T follicular helper cell (primary cell): Measurements from ENCODE around the gene CDH4.
"Not testable (repeated sequence)": the region's sequence is repeated elsewhere in the genome, so short reads cannot be mapped to it uniquely, and the experiment has no call there.

Experiments used
- DNase-seq: peaks from one replicate; pipeline ENCODE4 v3.0.0-alpha.2; 2020; ENCODE audit warnings: low read depth

CDH4 gene

DNA sequence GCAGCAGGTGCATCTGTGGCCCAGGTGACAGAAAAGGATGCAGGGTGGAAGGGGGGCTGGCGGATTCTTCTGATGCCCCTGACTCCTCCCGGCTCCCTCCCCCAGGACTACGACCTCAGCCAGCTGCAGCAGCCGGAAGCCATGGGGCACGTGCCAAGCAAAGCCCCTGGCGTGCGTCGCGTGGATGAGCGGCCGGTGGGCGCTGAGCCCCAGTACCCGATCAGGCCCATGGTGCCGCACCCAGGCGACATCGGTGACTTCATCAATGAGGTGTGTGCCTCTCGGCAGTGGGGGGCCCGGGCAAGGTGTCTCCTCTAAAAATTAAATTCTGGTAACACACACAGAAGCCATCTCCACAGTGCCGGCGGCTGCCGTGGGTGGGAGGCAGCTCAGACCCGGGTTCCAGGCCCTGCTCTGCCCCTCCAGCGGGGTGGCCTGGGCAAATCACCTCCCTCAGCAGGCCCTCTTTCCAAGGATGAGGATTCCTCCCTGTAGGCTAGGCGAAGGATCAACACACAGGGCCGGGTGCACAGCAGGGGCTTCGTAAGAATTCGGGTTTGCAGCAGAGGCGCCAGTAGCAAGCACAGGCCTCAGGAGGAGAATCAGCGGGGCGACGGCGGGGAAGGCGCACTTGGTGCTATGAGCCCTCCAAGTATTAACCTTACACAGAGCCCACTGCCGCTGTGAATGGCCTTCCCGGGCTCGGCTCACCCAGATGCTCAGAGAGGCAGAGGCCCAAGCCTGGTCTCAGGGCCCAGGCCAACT is 682.1 kb downstream of the CDH4 start:
- no peak for DNase-seq

DNA sequence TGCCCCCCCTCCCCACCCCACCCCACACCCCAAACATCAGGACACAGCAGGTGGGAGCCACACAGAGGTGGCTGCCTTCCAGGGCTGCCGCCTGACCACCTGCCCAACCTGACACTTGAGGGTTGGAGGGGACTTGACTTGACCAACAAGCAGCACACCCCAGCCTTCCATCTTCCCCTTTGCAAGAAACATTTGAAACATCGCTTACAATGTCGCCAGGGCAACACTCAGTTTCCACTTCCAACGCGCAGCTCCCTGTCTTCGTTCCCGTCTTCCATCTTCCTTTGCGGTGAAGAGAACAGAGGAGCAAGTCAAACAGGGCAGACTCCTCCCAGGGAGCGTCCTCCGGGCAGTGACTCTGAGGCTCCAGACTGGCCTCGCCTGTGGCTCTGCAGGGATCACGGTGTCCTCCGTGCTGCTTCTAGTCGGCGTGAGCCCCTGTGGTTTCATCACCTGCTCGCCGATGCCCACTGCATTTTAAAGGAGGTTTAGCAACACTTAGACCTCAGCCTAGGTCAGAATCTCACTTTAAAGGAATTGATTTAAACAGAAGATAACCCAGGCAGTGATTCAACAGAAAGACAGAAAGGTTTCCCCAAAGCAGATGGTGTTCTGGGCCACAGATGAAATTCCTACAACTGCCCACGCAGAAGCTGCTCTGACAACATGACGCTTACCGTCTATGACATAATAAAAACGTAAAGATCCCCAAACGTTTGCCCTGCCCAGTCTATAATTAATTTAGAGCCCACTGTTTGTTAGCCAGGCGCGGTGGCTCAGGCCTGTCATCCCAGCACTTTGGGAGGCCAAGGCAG is 682.9 kb downstream of the CDH4 start:
- no peak for DNase-seq

DNA sequence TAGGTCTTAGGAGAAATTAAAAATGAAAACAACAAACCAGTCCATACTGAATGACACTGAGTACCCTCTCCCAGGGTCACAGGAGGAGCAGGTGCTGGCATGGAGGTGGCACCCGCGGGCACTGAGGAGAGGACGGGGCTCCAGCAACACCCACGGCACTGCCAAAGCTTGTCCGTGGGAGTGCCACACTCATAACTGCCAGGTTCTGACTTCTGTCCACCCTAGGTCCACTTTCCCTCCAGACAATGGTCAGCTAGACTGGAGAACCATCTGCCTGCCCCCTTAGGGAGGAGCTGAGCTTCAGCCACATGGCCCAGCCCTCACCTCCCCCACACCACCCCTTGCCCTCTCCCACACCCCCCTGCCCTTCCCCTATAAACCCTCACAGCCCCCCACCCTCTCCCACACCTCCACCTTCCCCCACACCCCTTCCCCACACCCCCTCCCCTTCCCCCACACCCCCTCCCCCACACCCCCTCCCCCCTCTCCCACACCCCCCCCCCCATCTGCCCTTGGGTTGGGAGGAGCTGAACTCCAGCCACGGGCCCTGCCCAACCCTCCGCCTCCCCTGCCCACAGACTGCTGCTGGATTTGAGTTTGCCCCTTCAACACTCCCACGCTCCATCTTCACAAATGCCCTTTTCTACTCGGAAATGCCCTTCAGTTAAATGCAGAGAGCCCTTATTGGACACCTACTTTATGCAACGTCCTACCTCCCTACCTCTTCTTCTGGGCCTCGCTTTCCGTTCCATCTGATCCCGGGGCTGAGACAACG is 684.1 kb downstream of the CDH4 start:
- DNase-seq: no peak

DNA sequence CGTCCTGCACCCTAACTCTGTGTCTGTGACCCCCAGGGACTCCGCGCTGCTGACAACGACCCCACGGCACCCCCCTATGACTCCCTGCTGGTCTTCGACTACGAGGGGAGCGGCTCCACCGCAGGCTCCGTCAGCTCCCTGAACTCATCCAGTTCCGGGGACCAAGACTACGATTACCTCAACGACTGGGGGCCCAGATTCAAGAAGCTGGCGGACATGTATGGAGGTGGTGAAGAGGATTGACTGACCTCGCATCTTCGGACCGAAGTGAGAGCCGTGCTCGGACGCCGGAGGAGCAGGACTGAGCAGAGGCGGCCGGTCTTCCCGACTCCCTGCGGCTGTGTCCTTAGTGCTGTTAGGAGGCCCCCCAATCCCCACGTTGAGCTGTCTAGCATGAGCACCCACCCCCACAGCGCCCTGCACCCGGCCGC is 684.7 kb downstream of the CDH4 start:
- DNase-seq: no peak

DNA sequence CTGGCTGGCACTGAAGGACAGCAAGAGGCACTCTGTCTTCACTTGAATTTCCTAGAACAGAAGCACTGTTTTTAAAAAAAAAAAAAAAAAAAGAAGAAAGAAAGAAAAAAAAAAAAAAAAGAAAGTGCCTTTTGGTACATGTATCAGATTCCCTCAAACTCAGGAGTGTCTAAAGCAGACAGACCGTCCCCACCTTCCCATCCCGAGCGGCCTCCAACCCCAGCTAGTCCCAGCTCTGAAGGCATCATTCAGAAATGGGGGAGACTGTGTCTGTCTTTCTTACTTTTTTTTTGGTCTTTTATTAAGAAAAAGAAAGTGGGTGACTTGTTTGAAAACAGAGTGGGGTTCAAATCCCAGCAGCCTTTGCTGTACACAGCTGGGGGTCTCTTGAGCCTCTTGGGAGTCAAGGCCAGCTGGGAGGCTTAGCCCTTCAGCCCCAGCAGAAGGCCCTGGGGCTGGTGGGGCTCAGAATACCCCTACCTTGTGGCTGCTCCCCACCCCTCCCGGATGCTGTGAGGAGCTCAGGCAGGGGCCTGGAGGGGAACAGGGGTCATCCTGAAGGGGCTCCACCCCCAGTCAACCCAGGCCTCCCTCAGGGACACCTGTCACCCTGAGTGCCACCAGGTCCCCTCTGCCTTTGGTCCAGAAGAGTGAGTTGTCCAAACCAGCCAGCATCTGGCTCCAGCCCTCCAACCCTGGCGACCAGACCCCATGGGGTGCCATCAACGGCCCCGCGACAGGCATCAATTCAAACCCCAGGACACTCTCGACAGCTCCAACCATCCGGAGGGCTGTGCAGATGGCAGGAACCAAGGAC is 685.3 kb downstream of the CDH4 start:
- DNase-seq: no peak

DNA sequence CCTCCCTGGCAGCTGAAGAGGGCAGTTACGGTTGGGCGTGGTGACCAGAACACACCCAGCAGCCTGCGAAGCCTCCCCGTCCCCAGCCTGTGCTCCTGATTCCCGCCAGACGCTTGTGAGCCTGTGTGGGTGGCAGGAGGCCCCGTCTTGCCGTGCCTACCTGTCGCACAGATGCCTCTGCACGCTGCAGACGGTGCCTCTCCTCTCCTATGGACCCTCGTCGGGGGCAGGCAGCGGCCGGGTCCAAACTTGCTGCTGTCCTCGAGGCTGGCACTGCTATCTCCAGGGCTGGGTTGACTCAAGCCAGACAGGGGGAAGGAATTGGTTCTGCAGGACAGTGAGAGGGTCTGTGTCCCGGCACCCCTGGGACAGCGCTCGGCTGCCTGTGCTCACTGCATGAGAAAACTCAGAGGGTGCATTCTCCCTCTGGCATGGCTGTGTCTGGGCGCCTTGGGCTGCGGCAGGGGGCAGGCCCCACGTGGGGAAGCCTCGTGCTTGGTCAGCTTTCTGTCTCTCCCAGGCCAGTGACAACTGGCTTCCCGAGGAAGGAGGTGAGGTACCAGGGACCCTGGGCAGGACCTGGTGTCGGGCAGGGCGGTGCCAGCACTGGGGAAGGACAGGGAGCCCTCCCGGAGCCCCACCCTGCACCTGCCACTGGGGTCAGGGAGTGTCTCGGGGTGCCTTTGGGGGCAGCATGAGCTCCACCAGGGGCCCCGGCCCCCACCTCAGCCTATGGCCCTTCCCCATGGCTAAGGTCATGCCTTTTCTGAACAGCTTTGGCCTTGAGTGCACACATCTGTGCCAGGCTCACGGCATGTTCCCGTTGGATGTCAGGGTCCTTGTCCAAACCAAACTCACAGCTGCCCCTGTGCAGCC is 686.1 kb downstream of the CDH4 start:
- DNase-seq: no peak

DNA sequence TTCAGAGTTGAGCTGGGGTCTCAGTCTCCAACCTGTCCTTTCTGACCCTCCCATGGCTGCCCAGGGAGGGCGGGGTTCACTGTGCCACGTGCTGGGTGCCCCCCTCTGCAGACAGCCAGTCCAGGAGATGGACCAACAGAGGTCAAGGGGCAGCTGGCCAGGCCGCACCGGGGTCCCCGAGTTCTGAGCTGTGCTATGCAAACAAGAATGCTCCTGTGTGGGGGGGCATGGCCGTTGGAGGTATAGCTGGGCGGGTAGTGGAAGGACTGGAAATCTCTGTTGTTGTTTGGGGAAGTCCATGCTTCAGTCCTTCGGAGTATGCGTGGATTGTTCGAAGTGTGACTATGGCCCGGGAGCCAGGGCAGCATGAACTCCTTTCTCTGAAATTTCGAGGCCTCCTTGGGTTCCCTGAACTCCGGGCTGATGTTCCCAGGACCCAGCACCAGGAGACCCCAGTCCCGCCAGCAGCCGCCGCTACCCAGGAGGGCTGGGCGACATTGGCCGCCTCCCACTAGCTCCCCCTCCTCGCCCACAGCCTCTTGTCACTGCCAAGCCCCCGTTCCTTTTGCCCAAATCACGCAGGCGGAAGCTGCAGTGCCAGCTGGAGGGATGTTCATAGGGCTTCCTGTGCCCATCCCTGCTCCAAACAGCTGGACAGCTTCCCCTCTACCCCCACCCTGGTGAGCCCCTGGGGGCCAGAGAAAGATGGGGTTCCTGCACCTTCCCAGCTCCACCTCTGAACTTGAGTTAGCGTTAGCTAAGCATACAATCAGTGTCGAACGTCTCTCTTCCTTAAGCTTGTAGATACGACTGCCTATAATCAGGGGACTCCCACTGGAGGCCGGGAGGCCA is 687.0 kb downstream of the CDH4 start:
- no peak for DNase-seq

DNA sequence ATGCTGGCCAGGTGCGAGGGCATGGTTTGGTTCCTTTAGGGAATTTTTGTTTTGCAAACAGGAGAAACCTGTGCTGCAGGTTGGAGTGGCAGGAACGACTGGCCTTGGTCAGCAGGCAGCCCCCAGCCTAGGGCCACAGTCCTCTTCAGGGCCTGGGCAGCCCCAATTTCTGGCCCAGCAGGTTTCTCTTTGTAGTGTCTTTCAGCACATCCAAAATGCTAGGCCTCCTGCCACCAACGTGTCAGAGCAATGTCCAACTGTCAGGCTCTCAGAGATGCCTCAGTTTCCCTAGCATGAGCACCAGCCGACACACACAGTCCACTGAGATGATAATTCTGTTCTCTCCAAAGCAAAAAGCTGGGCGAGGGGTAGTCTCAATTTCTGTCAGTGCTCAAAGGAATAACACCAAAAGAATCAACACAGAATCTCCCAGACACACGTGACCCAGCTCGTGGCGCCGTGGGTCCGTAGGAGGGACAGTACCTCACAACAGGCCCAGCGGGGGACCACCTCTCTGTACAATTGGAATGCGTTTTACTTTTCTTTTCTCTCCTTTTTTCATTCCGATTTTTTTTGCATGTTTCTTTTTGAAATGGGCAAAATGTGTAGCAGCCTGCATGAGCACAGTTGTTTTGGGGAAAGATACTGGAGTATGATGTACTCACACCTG is 687.8 kb downstream of the CDH4 start:
- no peak for DNase-seq

DNA sequence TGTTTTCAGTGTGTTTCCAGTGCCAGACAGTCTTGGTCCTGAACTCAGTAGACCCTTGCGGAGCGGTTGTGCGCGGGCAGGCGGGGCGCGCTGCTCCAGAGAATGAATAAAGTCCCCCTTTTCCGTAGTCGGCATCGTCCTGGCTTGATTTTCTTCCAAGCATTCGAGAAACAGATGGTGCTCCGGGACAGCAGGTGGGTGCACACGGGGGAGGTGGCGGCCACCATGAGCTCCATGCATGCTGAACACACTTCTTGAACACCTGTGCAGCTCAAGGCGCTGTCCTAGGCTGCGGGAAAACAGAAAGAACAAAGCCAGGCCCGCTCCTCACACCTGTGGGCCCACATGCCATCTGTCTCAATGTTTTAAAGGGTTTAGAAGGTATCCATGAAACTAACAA is 688.4 kb downstream of the CDH4 start:
- DNase-seq: no peak

DNA sequence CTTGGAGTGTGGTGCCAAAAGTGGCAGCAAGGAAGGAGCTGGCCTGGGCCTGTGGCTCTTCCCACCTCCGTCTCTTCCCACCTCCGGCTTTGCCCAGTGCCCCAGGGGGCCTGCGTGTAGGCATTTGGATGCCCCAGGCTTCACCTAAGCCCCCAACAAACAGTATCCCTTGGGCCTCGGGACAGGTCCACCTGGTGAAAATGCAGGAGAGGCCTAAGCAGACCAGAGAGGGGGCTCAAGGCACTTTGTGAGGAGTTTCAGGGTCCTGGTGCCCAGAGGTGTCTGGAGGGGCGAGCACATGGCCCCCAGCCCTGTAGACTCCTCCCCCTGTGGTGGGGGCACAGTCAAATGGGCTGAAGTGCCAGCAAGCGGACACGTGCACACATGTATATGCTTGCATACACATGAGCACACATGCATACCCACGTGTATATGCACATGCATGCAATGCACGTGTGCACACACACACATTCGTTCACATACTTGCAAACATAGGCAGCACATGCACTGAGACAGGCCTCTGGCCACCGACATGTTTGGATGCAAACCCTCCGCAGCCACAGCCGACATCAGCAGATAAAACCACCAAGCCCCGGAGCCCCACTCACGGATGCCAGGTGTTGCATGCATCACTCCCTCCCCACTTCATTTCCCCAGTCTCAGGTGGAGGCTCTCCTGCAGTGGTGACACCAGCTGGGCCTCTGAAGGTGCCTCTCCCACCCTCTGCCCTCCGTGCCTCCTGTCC is 689.1 kb downstream of the CDH4 start:
- no peak for DNase-seq

DNA sequence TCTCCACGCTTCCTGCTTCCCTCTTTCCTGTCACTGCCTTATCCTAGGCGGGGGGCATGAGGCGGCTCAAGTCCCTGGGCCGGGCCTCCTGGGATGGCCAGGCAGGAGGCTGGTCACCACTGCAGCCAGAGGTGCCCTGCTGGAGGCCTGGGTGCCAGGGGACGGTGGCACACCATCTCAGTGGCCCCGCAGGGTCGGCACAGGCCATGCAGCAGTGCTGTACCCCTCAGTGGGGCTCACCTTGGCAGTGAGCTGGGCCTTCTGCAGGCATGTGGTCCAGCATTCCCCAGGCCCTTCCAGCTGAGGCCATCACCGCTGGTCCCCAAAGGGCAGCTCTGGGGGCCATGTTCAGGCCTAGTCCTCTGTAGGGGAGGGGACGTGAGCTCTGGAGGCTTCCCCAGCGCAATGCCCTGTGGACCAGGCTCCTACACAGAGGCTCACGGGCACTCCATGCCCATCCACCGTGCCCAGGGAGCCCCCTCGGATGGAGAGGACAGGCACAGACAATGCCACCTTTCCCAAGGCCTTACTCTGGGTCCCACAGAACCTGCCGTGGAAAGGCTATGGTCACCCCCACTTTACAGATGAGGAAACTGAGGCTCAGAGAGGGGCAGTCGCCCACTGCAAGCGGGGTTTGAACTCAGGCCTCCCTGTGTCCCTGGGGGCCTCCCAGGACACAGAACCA is 689.8 kb downstream of the CDH4 start:
- no peak for DNase-seq

DNA sequence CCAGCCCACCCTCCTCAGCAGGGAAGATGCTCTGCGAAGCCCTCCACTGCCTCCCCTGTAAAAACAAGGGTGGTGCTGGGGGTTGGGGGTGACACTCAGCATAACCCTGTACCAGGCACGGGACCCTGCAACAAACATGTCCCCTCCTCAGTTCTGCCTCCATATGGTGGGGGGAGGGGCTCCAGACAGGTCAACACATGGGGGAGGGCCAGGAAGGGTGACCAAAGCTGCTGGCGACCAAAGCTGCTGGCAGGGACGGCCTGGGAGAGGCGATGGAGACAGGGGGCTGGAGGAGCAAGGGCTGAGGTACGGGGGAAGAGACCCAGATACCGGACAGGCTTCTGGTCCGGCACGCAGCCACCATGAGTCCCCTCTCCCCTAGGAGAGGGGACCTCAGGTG is 690.5 kb downstream of the CDH4 start:
- no peak for DNase-seq

DNA sequence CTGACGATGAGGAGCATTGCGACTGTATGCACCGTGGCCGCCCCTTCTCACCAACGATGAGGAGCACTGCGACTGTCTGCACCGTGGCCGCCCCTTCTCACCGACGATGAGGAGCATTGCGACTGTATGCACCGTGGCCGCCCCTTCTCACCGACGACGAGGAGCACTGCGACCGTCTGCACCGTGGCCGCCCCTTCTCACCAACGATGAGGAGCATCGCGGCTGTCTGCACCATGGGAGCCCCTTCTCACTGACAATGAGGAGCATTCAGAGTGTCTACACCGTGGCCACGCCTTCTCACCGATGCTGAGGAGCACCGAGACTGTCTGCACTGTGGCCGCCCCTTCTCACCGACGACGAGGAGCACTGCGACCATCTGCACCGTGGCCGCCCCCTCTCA is 692.9 kb downstream of the CDH4 start:
- DNase-seq: not testable (repeated sequence)

DNA sequence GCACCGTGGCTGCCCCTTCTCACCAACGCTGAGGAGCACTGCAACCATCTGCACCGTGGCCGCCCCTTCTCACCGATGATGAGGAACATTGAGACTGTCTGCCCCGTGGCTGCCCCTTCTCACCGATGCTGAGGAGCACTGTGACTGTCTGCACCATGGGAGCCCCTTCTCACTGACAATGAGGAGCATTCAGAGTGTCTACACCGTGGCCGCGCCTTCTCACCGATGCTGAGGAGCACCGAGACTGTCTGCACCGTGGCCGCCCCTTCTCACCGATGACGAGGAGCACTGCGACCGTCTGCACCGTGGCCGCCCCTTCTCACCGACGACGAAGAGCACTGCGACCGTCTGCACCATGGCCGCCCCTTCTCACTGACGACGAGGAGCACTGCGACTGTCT is 693.4 kb downstream of the CDH4 start:
- not testable (repeated sequence) for DNase-seq

DNA sequence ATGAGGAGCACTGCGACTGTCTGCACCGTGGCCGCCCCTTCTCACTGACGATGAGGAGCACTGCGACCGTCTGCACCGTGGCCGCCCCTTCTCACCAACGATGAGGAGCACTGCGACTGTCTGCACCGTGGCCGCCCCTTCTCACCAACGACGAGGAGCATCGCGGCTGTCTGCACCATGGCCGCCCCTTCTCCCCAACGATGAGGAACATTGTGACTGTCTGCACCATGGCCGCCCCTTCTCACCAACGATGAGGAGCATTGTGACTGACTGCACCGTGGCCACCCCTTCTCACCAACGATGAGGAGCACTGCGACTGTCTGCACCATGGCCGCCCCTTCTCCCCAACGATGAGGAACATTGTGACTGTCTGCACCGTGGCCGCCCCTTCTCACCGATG is 696.0 kb downstream of the CDH4 start:
- DNase-seq: not testable (repeated sequence)

DNA sequence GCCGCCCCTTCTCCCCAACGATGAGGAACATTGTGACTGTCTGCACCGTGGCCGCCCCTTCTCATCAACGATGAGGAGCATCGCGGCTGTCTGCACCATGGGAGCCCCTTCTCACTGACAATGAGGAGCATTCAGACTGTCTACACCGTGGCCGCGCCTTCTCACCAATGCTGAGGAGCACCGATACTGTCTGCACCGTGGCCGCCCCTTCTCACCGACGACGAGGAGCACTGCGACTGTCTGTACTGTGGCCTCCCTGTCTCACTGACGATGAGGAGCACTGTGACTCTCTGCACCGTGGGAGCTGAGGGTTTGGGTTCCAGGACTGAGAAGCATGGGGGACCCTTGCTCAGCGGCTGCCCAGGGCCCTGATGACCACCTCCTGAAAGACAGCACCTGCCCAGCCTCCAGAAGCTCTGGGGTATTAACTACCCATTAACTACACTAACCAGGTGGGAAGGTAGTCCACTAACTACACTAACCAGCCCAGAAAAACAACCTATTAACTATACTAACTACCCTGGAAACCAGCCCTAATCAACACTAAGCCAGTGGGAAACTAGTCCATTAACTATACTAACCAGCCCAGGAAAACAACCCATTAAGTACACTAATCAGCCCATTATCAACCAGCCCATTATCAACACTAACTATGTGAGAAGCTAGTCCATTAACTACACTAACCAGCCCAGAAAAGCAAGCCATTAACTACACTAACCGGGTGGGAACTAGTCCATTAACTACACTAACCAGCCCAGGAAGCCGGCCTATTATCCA is 696.7 kb downstream of the CDH4 start:
- no peak for DNase-seq

DNA sequence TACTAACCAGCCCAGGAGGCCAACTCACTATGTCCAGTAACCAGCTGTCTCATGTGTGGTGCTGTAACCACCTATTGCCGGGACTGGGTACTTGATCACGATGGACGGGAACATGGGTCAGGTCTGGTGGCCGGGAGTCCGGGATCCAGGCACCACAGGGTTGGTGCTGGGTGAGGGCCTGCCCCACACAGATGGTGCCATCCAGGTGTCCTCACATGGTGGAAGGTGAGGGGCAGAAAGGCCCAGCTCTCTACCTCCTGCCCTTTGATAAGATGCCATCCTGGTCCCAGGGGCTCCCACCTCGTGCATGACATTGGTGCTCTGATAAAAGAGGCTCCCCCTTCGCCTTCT is 697.3 kb downstream of the CDH4 start:
- DNase-seq: no peak
